ENCODE data around the gene TNIK. TPM values are rescaled to one million over a fixed set of nuclear protein-coding genes. Genes with fewer than 3 reads are reported as not detected.

The TNIK gene
- total RNA-seq (2016; rRNA removed; fragmentation: Illumina TruSeq; extraction: Trizol) (0.22 and 0.42 TPM in 2 replicates), polyA plus RNA-seq (2011; rRNA removed) (0.04 and 0.15 TPM in 2 replicates), polyA minus RNA-seq (2011; rRNA and poly(A)+ RNA removed; ENCODE audit: low replicate concordance) (1.9 TPM in 1 of 2 replicates, not detected in the other), Bru-seq, nascent RNA (percentile 20 among the genes with signal in this experiment), BruChase-seq, experiment 1, labeled RNA remaining after a 6-hour chase (percentile 14 among the genes with signal in this experiment), BruChase-seq, experiment 2, labeled RNA remaining after a 2-hour chase (percentile 17 among the genes with signal in this experiment)
- 0.26 TPM in 1 of 2 replicates, not detected in the other for total RNA-seq (2016; cell fraction: cytosol; rRNA removed; fragmentation: Illumina TruSeq; extraction: Trizol; ENCODE audit: low read depth)
- 0.06 and 0.11 TPM in 2 replicates for total RNA-seq (2016; cell fraction: insoluble cytoplasmic fraction; rRNA removed; fragmentation: Illumina TruSeq; extraction: Trizol)
- total RNA-seq (2016; cell fraction: membrane; rRNA removed; fragmentation: Illumina TruSeq; extraction: Trizol): 0.03 and 0.09 TPM in 2 replicates
- total RNA-seq (2016; cell fraction: nucleus; rRNA removed; fragmentation: Illumina TruSeq; extraction: Trizol): 0.43 and 0.53 TPM in 2 replicates
- 0.04 TPM in 2 replicates for polyA plus RNA-seq (2011; cell fraction: cytosol; rRNA removed)
- polyA plus RNA-seq (2011; cell fraction: nucleus; rRNA removed): 0.10 and 0.16 TPM in 2 replicates
- polyA plus RNA-seq (2012): 0.09 and 0.16 TPM in 2 replicates
- polyA plus RNA-seq (2016; cell fraction: cytosol; fragmentation: Illumina TruSeq; extraction: Trizol; ENCODE audit: low read depth): not detected in 2 replicates
- 0.08 and 0.27 TPM in 2 replicates for polyA plus RNA-seq (2016; cell fraction: insoluble cytoplasmic fraction; fragmentation: Illumina TruSeq; extraction: Trizol; ENCODE audit: low read depth)
- polyA plus RNA-seq (2016; cell fraction: membrane; fragmentation: Illumina TruSeq; extraction: Trizol; ENCODE audit: low read depth): not detected in 2 replicates
- polyA plus RNA-seq (2016; cell fraction: nucleus; fragmentation: Illumina TruSeq; extraction: Trizol; ENCODE audit: insufficient read depth, low read depth): 0.19 and 0.68 TPM in 2 replicates
- polyA minus RNA-seq (2011; cell fraction: cytosol; rRNA and poly(A)+ RNA removed): 0.10 TPM in 1 of 2 replicates, not detected in the other
- 0.25 and 0.90 TPM in 2 replicates for polyA minus RNA-seq (2011; cell fraction: nucleus; rRNA and poly(A)+ RNA removed)
- long read RNA-seq, experiment 1: 0 reads
- long read RNA-seq, experiment 2: 0 reads

DNA sequence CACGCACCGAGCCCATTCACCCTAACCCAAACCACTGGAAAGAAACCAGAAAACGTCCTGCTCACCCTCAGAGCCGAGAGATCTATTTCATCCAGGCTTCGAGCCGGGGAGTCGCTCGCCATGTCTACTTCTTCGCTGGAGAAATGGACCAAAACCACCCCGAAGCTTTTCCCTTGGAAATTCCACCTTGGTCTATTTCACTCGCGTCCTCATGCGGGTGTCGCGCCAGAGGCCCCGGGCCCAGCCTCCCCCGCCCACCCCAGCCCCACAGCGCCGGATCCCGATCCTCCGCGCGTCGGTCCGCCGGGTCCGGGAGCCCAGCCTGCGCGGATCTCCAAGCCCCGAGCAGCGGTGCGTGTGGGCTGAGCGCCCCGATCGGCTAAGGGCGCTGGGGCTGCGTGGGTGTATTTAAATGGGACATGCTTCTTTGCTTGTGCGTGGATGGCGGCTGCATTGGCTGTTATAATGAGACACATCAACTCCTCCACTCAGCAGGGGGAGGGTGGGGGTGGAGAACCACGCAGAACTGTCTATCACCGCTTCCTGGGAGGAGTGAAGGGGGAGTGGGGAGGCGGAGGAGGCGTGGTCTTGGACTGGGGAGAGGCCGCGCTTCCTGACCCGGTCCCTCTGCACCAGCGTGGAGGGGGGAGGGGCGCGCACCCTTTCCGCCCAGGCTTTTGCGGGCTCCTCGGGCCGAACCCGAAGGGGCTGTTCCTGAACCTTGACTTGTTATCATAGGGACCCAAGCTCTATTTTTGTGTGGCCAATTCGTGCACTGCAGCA, at the start of gene TNIK:
TSS of gene TNIK (minus strand) at position 464 of the 783 bp plus-strand sequence. CDS start at position 122, 342 bp downstream.
- intact Hi-C loops (cut with micrococcal nuclease; ENCODE audit: unreplicated experiment): no loop called here
- POLR2A ChIA-PET: no interaction called here
- Histone ChIP-seq H4K20me1 (ENCODE audit: insufficient read depth, low read length) (no peaks in the 10 kb centered on the region), H3K4me2 (ENCODE audit: low read depth, low read length) (peak within 1 kb of the TSS; percentile 90), H3K27ac (ENCODE audit: extremely low read length, insufficient read depth, low read length) (no peak within 1 kb of the TSS), H3K9ac (ENCODE audit: insufficient read depth, low read depth, low read length) (no peak within 1 kb of the TSS), H3K27me3 (ENCODE audit: control insufficient read depth in 1 of 2, insufficient read depth in 2 of 2, low read length in 2 of 2) (peaks cover 8 to 54% of the 10 kb centered on the region in 2 experiments), H3K36me3 (replicated peaks in 1 of 2; ENCODE audit: control insufficient read depth in 1 of 2, insufficient read depth in 2 of 2, low read length in 2 of 2) (no peaks in the 10 kb centered on the region), H3K79me2 (ENCODE audit: insufficient read depth, low read length) (no peaks in the 10 kb centered on the region), H3K4me3 (replicated peaks in 1 of 3; ENCODE audit: insufficient read depth in 1 of 3, low read depth in 2 of 3, low read length in 3 of 3) (peak within 1 kb of the TSS; percentile 54 to 70 (median 60)), H3K9me3 (ENCODE audit: low read length) (no peaks in the 10 kb centered on the region), H3K4me1 (ENCODE audit: insufficient read depth, low read length) (peaks cover 41% of the 10 kb centered on the region), H2AFZ (ENCODE audit: low read length) (no peak within 1 kb of the TSS)
- 3% methylated on average over 38 of the region's 55 CpGs for WGBS (ENCODE audit: low lambda C conversion rate)
- CTCF ChIA-PET (ENCODE audit: low intra/inter-chr PET ratio, low total read pairs): no interaction called here
- DNase-seq (ENCODE audit: low spot score): peak; percentile 15
- in situ Hi-C loops (cut with HindIII; ENCODE audit: extremely low pct_ligation_motif_present, low pct_unique_long_range_greater_than_20kb): no loop called here
- BruUV-seq (replicated peaks): no TSS peak
- peak; percentile 76 for ATAC-seq
- FAIRE-seq: no peak
- TF ChIP-seq, protein P1, sequence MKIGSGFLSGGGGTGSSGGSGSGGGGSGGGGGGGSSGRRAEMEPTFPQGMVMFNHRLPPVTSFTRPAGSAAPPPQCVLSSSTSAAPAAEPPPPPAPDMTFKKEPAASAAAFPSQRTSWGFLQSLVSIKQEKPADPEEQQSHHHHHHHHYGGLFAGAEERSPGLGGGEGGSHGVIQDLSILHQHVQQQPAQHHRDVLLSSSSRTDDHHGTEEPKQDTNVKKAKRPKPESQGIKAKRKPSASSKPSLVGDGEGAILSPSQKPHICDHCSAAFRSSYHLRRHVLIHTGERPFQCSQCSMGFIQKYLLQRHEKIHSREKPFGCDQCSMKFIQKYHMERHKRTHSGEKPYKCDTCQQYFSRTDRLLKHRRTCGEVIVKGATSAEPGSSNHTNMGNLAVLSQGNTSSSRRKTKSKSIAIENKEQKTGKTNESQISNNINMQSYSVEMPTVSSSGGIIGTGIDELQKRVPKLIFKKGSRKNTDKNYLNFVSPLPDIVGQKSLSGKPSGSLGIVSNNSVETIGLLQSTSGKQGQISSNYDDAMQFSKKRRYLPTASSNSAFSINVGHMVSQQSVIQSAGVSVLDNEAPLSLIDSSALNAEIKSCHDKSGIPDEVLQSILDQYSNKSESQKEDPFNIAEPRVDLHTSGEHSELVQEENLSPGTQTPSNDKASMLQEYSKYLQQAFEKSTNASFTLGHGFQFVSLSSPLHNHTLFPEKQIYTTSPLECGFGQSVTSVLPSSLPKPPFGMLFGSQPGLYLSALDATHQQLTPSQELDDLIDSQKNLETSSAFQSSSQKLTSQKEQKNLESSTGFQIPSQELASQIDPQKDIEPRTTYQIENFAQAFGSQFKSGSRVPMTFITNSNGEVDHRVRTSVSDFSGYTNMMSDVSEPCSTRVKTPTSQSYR (CRISPR knock-in tag; IDR thresholded peaks at IDR 0.05; ENCODE audit: borderline replicate concordance): peak; percentile 81; the same call in 1 of the 2 replicates
- TF ChIP-seq, protein P2, sequence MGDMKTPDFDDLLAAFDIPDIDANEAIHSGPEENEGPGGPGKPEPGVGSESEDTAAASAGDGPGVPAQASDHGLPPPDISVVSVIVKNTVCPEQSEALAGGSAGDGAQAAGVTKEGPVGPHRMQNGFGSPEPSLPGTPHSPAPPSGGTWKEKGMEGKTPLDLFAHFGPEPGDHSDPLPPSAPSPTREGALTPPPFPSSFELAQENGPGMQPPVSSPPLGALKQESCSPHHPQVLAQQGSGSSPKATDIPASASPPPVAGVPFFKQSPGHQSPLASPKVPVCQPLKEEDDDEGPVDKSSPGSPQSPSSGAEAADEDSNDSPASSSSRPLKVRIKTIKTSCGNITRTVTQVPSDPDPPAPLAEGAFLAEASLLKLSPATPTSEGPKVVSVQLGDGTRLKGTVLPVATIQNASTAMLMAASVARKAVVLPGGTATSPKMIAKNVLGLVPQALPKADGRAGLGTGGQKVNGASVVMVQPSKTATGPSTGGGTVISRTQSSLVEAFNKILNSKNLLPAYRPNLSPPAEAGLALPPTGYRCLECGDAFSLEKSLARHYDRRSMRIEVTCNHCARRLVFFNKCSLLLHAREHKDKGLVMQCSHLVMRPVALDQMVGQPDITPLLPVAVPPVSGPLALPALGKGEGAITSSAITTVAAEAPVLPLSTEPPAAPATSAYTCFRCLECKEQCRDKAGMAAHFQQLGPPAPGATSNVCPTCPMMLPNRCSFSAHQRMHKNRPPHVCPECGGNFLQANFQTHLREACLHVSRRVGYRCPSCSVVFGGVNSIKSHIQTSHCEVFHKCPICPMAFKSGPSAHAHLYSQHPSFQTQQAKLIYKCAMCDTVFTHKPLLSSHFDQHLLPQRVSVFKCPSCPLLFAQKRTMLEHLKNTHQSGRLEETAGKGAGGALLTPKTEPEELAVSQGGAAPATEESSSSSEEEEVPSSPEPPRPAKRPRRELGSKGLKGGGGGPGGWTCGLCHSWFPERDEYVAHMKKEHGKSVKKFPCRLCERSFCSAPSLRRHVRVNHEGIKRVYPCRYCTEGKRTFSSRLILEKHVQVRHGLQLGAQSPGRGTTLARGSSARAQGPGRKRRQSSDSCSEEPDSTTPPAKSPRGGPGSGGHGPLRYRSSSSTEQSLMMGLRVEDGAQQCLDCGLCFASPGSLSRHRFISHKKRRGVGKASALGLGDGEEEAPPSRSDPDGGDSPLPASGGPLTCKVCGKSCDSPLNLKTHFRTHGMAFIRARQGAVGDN (CRISPR knock-in tag; IDR thresholded peaks at IDR 0.05): peak; percentile 41
- TF ChIP-seq JUND (CRISPR knock-in tag; IDR thresholded peaks at IDR 0.05) (no peak), GABPB1 (CRISPR knock-in tag; IDR thresholded peaks at IDR 0.05) (0 out of 2 replicates have a peak, but pooled peaks have one; percentile 8)
- TF ChIP-seq, protein P3, sequence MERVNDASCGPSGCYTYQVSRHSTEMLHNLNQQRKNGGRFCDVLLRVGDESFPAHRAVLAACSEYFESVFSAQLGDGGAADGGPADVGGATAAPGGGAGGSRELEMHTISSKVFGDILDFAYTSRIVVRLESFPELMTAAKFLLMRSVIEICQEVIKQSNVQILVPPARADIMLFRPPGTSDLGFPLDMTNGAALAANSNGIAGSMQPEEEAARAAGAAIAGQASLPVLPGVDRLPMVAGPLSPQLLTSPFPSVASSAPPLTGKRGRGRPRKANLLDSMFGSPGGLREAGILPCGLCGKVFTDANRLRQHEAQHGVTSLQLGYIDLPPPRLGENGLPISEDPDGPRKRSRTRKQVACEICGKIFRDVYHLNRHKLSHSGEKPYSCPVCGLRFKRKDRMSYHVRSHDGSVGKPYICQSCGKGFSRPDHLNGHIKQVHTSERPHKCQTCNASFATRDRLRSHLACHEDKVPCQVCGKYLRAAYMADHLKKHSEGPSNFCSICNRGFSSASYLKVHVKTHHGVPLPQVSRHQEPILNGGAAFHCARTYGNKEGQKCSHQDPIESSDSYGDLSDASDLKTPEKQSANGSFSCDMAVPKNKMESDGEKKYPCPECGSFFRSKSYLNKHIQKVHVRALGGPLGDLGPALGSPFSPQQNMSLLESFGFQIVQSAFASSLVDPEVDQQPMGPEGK (CRISPR knock-in tag; IDR thresholded peaks at IDR 0.05): peak; percentile 13; the same call in 1 of the 2 replicates

Data from HepG2 (cell line).